ENCODE data around the gene CSNK1G1.

DNA sequence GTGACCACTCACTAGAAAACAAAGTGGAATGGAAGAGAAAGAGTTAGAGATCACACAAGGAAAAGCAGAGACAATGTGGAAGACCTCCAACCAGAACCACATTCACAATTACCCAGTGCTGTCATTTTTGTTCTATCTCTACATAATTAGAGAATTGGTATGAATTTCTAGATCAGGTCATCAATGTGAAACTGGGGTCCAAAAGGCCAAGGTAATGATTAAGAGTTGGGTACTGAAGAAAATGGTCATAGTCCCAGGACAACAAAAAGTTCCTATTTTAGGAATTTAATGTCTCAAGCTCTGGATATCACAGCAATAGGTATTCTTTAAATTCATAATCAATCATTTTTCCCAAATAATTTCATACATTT lies 108.5 kb downstream of the CSNK1G1 start:
- TF ChIP-seq, protein P1, sequence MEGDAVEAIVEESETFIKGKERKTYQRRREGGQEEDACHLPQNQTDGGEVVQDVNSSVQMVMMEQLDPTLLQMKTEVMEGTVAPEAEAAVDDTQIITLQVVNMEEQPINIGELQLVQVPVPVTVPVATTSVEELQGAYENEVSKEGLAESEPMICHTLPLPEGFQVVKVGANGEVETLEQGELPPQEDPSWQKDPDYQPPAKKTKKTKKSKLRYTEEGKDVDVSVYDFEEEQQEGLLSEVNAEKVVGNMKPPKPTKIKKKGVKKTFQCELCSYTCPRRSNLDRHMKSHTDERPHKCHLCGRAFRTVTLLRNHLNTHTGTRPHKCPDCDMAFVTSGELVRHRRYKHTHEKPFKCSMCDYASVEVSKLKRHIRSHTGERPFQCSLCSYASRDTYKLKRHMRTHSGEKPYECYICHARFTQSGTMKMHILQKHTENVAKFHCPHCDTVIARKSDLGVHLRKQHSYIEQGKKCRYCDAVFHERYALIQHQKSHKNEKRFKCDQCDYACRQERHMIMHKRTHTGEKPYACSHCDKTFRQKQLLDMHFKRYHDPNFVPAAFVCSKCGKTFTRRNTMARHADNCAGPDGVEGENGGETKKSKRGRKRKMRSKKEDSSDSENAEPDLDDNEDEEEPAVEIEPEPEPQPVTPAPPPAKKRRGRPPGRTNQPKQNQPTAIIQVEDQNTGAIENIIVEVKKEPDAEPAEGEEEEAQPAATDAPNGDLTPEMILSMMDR (IDR thresholded peaks at IDR 0.05; ENCODE audit: low read depth, low read length, poor library complexity, severe bottlenecking) = no peak
- TF ChIP-seq EZH2phosphoT487 (IDR thresholded peaks at IDR 0.05; ENCODE audit: borderline replicate concordance, low read length) = no peak
